Retina (tissue), 1 donor: ENCODE results near the gene TMEM190.
"Not testable (repeated sequence)": the region's sequence is repeated elsewhere in the genome, so short reads cannot be mapped to it uniquely, and the experiment has no call there.

Source experiments
- DNase-seq: peaks from one replicate; pipeline ENCODE4 v3.0.0-alpha.2; 2016

TMEM190 gene

GRCh38 chr19:55376241-55376933 lies at the start of gene TMEM190:
Gene TMEM190 (plus strand): TSS chr19:55376826. CDS start chr19:55376854, 28 bp downstream.
- no peak for DNase-seq

- not testable (repeated sequence) for DNase-seq
Observed at GRCh38 chr19:55328774-55329318, 47.8 kb upstream of the TMEM190 start.

GRCh38 chr19:55329791-55330190 lies 46.8 kb upstream of the TMEM190 start:
- DNase-seq: not testable (repeated sequence)

- DNase-seq: no peak
Observed at GRCh38 chr19:55333870-55334269, 42.8 kb upstream of the TMEM190 start.

DNA sequence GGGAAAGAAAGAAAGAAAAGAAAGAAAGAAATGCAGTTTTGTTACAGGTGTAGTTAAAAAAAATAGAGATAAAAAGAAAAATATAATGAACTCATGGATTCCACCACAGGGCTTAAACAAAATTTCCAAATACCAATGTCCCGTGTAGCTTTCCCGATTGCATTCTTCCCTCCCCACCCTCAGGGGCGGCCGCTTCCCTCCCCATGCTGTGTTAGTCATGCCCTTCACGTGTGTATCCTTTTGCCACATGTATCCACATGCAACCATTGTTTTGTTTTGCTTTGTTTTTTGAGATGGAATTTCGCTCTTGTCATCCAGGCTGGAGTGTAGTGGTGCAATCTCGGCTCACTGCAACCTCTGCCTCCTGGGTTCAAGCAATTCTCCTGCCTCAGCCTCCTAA lies 40.5 kb upstream of the TMEM190 start:
- no peak for DNase-seq

DNA sequence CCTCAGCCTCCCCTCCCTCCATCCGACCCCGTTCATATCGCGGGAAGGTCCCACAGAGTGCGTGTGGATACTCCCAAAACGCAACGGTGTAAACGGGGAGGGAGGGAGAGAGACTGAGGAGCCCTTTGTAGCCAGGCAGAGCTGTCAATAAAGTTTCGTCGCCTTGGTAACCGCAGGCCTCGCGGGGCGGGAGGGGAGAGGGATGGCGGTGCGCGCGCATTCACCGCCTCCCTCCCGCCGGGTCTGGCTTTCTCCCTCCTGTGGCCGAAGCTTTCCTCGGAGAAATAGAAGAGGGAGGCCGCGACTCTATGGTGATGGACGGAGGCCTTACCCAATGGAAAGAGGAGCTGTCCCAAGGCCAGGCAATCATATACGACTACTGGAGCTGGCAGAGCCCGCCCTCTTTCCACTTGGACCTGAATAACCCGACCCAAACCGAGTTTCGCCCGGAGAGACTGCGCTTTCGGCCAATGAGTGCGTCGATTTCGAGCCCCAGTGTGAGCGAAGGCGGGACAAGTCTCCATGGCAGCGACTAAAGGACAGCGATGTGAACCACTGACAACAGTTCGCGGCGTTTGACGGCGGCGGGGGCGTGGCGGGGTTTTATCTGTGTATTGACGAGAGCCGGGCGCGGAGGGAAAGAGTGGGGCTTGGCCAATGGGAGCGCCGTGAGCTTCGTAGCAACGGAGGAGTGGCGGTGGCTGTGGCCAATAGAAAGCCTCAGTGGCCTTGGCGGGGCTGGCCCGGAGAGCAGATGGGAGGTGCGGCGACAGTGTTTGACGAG lies 37.3 kb upstream of the TMEM190 start, which contains the start of gene KMT5C:
Gene KMT5C (plus strand): TSS at position 772 of the 784 bp plus-strand sequence. CDS start 2,061 bp downstream, outside the sequence.
- peak; percentile 100 for DNase-seq

GRCh38 chr19:55339889-55340783 lies 36.5 kb upstream of the TMEM190 start:
- peak; percentile 51 for DNase-seq

DNA sequence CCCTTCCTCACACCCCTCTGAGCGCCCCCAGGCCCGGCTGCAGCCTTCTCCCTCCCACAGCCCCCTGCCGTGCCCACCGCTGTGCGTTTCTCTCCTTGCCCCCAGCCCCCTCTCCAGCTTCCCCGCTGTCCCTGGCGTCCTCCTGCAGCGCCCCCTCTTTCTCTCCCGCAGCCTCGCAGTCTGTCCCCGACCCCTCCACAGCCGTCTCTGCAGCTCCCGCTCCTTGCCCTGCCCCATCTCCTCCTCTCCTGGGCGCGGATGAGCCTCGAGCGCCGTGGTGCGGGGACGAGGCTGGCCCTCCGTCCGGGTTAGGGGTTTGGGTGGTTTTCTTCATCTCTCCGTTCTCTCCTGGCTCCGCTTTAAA lies 35.9 kb upstream of the TMEM190 start:
- peak; percentile 55 for DNase-seq

DNA sequence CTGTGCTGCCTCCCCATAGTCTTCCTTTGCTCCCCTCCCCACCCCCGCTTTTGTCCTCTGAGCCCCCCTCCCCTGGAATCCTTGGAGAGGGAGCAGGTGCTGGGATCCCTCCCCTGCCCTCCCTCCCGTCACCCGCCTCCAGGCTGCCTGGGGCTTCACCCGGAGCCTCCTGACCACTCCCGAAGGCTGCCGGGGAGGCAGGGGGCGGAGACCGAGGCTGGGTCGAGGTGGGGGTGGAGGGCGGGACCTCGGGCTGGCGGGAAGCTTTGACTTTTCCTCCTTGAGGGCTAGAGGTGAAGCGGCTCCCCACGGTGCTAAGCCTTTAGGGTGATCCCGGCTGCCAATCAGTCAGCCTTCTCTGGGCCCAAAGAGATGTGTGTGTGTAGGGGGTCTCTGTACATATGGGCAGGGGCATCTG lies 35.4 kb upstream of the TMEM190 start:
- DNase-seq: no peak

DNA sequence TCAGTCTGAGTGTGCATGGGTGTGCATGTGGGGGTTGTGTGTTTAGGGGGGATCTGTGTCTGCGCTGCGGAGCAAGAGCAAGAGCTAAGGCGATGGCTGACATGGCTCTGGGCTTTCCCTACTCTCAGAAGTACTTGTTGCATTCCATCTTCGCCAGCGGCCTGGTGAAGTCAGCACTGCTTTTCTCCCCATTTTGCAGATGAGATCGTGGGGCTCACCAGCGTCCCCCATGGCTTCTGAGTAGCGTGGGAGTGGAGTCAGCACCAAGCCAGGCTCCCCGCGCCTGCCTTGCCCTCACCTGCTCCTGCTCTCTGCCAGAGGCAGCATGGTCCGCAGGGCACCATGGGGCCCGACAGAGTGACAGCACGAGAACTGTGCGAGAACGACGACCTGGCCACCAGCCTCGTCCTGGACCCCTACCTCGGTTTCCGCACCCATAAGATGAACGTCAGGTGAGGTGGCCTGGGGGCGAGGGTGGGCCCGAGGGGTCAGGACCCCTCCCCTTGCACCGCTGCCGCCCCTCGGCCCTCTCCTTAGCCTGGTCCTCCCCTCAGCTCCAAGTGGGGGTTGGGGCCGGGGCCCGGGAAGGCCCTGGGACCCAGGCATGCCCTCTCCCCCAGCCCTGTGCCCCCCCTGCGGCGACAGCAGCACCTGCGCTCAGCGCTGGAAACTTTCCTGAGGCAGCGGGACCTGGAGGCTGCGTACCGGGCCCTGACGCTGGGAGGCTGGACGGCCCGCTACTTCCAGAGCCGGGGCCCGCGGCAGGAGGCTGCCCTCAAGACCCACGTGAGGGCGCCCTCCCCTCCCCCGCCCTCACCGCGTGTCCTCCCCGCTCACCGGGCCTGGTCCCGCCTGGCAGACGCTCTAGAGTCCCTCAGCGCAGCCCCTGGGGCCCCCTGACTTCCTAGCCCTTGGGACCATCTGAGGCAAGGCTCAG lies 34.8 kb upstream of the TMEM190 start:
- DNase-seq: no peak

DNA sequence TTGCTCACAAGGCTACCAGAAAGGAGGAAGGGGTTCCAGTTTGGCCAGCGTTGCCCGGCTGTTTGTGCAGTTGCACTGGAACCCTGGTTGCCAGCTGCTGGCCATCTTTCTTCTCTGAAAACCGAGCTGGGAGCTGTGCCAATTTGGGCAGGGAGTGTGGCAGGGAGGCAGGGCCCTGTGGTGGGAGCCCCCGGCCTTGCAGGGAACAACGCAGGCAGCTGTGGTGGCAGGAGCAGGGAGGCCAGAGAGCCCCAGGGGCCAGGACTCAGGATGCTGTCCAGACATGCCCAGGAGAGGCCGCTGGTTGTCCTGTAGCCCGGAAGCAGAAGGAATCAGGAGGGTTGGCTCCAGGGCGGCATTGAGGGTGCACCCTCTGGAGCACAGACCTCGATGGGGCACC lies 32.2 kb upstream of the TMEM190 start:
- DNase-seq: no peak

DNA sequence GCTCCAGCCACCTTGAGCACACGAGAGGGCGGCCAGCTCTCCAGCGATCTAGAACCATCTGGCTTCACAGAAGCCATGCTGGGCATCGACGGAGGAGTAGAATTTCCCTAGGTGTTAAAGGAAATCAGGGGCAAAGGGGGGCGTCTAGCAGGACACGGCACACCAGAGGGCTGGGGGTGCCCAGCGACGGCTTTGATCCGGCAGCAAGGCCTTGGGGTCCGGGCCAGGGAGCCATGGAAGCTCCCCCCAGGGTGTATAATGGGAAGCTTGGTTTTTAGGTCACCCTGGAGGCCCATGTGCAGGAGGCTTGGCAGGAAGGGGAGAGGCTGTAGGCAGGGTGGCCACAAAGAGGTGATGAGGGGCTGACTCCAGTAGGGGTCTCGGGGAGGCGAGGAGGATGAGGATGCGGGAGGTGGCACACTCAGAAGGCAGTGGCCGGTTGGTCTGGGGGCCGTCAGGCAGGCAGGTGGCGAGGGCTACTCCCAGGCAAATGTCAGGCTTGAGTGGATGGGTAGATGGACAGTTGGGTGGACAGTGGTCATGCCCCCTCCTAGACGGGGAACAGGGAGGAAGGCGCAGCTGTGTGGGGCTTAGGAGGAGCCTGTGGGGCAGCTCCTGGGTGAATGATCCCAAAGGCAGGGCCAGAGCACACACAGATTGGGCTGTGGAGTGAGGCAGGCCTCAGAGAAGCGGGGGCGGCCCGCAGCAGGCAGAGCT lies 31.4 kb upstream of the TMEM190 start:
- no peak for DNase-seq

DNA sequence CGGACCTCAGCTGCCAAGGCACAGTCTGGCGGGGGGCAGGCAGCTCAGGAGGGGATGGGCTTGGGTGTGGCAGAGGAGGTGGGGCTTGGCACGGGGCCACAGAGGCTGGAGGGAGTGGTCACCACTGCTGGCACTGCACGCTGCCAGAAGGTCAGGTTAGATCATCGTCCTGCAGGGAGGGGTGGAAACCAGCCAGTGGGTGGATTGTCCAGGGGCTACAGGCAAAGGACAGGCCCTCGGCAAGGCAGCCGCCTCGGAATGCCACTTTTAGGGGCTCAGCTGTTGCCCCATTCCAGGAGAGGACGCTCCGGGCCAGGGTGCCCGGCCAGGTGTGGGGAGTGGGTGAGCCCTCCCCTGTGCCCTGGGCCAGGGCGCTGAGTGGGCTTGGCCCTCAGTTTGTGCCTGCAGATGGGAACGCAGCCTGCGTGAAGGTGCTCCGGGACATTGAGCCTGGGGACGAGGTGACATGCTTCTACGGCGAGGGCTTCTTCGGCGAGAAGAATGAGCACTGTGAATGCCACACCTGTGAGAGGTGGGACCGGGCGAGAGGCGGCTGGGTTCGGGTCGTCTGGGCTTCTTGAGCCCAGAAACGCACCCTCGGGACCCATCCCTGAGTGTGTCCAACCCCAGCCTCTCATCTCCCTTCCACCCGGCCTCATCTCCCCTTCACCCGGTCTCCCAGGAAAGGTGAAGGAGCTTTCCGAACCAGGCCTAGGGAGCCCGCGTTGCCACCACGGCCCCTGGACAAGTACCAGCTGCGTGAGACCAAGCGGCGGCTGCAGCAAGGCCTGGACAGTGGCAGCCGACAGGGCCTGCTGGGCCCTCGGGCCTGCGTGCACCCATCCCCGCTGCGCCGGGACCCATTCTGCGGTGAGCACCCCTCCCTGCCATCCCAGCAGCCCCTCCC lies 30.6 kb upstream of the TMEM190 start:
- no peak for DNase-seq

DNA sequence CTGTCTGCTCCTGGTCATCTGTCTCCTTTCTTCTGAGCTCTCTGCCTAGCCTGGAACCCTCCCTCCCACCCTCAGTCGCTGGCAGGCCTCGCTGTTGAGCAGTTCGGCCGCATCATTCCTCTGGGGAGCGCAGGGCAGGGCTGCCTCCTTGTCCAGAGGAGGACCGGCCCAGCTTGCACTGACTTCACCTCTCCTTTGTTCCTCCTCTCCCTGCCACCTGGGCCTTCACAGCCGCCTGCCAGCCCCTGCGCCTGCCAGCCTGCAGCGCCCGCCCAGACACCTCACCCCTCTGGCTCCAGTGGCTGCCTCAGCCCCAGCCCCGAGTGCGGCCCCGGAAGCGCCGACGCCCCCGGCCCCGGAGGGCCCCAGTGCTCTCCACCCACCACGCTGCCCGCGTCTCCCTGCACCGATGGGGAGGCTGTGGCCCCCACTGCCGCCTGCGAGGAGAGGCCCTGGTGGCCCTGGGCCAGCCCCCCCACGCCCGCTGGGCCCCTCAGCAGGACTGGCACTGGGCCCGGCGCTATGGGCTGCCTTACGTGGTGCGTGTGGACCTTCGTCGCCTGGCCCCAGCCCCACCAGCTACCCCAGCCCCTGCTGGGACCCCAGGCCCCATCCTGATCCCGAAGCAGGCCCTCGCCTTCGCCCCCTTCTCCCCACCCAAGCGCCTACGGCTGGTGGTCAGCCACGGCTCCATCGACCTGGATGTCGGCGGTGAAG lies 29.7 kb upstream of the TMEM190 start:
- no peak for DNase-seq

DNA sequence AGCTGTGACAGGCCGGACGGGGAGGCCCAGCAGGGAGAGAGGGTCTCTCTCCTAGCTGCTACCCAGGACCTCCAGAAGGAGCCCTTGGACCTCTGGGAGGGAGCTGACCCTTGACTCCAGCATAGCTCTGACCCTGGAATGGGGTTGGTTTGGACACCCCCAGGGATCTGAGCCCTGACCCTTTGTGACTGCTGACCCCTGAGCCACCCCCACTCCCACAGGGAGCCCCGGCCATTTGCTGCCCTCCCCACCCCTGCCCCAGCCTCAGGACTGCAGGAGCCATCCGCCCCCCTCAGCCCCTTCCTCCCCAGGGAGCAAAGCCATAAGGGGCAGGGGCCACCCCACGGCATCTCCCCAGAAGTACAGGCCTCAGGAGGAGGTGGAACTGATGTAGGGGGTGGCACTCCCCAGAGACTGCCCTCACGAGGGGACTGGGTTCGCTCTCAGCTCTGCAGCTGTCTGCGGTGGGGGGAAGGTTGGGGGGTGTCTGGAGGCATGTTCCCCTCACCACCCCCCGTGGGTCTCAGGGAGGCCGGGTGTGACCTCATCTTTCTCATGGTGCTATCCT lies 29.1 kb upstream of the TMEM190 start:
- no peak for DNase-seq

GRCh38 chr19:55348317-55349034 lies 28.1 kb upstream of the TMEM190 start:
- peak; percentile 47 for DNase-seq

DNA sequence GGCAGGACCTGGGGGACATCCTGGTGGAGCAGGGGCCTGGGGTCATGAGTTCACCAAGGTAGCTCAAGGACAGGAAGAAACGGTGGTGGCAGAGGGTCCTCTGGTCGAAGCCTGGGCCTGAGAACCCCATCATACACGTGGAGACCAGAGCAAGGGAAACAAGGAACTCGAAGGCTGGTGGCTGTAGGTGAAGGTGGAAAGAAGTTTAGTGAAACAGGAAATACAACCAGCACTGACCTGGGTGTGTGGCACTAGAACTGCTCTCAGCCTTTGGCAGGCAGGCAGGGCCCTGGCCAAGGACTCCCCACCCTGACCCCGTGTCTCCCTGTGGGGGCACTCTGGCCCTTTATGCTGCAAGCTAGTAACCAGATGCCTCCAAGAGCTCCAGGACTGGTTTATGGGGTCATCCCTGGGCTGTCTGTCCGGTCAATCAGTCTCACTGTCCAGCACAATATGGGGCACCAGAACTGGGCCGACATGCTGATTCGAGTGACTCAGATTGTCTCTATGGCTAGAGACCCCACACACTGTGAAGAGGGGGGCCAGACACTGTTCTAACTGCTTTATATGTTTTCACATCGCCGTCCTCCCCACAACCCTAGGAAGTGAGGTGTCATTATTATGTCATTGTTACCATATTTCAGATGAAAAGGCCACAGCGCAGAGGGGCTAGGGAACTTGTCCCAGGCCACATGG lies 25.9 kb upstream of the TMEM190 start:
- no peak for DNase-seq

GRCh38 chr19:55352040-55352439 lies 24.6 kb upstream of the TMEM190 start:
- no peak for DNase-seq
